Peyer's patch (tissue), 4 donors: Measurements from ENCODE around the gene SHMT2.

ENCODE experiments used
- CTCF ChIP-seq, 6 experiments: fragments of 450-650 bp in 4 of 6; fragments of 200-600 bp in 2 of 6; sonication (generic) in 1 of 6; IDR thresholded peaks; one replicate each; pipeline ENCODE4 v1.5.1; 2017 to 2019; ENCODE audit warnings: antibody characterized with exemption in 6 of 6, mild to moderate bottlenecking in 3 of 6, moderate library complexity in 1 of 6
- POLR2A ChIP-seq, 2 donors: fragments of 450-650 bp; IDR thresholded peaks; one replicate each; pipeline ENCODE4 v1.5.1; 2017; ENCODE audit warnings: antibody characterized with exemption in 2 of 2, mild to moderate bottlenecking in 2 of 2, moderate library complexity in 2 of 2

GRCh38 chr12:57227315-57228115, 2.0 kb upstream of the SHMT2 start:
- TF ChIP-seq CTCF (IDR thresholded peaks at IDR 0.05) = no peak
- TF ChIP-seq POLR2A (IDR thresholded peaks at IDR 0.05) = no peak
